Adrenal gland (tissue), 5 donors: ENCODE data around the gene SPRED2.

Experiments used
- CTCF ChIP-seq, 6 experiments: fragments of 450-650 bp in 4 of 6; fragments of 200-600 bp in 2 of 6; sonication (generic) in 1 of 6; IDR thresholded peaks; 1 replicate in 5 of 6; 2 replicates in 1 of 6; pipeline versions ENCODE4 v1.5.1 to v1.8.0; 2016 to 2021; ENCODE audit warnings: antibody characterized with exemption in 6 of 6, mild to moderate bottlenecking in 2 of 6, moderate library complexity in 1 of 6
- POLR2A ChIP-seq, 2 donors: fragments of 450-650 bp; IDR thresholded peaks; one replicate each; pipeline ENCODE4 v1.6.1; 2017; ENCODE audit warnings: antibody characterized with exemption in 2 of 2, mild to moderate bottlenecking in 2 of 2, moderate library complexity in 1 of 2
- donor health status: DM: no; HTN: no; CAD: no.

GRCh38 chr2:65275141-65275915, 157.1 kb downstream of the SPRED2 start:
- TF ChIP-seq POLR2A (IDR thresholded peaks at IDR 0.05) (no peak), CTCF (IDR thresholded peaks at IDR 0.05) (no peak)
